NCI-H1092 (cell line): Measurements from ENCODE around the gene SCN9A.
A peak's percentile ranks its signal among the peaks of the same experiment; 100 is the strongest.
"Not testable (repeated sequence)": the region's sequence is repeated elsewhere in the genome, so short reads cannot be mapped to it uniquely, and the experiment has no call there.

Experiments
- DNase-seq: peaks from one replicate; lab custom pipeline; 2025; lab: John Stamatoyannopoulos, UW

SCN9A gene

DNA sequence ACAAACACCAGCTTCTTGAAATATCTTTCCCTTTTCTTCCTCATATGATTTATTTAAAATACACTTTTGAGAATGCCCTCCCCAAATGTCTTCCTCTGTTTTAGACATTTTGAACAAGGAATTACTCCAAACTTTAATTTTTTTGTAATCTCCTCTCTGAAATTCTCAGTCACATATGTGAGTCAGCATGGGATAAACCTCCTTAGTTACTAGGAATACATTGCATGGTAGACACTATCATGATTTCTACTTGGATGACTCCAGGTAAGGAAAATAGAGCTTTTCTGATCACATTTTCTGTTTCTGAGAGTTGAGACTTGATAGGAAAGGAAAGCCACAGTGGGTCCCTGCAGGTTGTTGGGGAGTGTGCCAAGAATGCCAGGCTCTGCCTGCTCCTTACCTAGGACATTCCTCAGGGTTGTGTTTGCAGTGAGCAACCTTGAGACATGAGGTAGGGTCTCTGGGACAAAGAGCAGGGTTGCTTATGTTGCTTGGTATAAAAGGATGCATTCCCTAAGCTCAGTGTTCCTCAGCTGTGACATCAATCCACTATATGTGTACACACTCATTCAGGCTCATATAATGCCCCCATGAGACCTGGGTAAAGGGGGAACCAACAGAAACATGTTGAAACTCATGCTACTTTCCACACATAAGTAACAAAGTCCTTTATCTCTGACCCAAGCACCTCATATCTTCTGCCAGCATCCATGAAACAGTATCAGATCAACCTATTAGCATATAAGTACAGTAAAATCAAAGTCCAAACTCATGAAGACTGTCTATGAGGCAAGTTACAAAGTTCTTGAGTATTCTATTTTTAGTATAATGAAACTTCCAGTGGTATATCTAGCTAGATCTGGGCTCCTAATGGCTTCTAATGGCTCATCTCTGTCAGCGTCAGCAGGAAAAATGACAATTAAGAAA is 135.1 kb downstream of the SCN9A start:
- no peak for DNase-seq

DNA sequence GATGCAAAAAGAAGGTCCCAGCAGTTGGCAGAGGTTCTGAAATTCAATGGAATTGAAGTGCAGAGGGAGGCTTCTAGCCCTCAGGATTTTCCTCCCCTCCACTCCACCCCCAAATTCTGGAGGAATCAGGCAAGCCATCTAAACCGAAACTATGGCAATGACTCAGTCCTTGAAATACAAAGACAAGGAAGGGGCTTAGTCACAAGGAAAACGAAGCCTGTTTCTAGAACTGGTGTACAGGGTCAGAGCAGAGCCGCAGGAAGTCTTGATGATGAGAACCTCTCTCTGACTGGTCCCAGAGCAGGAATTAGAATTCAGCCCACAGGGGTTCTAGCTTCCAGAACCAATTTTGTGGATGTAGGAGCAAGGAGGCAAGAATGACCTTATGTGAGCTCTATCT is 136.2 kb downstream of the SCN9A start:
- no peak for DNase-seq

DNA sequence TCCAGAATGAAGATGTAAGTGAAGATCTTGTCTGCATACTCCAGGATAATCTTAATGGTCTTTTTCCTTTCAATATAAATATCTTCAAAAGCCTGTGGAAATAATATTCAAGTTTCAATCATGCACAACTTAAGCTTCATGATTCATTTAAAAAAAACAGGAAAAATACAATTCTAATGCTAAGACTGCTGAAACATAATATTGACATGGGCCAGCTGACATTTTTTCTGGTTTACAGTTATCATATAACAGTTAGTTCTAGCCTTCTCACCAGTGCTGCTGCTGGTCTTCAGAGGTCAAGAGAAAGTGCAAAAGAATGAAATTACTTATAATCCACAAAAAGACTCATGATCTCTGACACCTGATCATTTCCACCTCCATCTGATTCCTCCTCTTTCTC is 137.6 kb downstream of the SCN9A start:
- no peak for DNase-seq

DNA sequence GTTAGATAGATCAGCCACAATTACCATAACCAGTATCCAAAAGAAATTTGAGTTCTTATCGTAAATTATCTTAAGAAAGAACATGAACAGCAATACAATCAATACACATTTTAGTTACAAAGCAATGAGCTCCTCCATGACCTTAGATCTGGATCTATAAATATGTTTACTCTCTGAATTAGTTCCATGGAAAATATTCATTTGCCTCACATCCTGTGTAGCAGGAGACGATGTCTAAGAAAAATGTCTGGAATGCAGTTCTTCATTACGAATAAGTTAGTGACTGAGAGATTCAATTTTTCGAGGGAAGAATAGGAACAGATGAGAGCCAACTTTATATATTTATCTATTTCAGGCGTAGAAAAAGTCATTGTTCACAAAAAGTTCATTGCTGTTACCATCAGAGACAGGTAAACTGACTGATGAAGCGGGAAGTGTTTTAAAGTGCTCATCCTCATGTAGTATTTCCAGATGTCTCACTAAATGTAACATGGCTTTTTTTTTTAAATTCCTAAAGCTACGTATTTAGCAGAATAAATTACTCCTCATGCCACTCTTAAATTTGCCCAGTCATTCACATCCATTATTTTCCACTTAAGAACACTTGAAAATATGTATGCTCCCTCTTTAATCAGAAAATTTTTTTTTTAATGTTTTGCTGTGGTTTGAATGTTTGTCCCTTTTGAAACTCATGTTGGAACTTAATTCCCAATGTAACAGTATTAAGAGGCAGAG is 141.5 kb downstream of the SCN9A start:
- DNase-seq = no peak

DNA sequence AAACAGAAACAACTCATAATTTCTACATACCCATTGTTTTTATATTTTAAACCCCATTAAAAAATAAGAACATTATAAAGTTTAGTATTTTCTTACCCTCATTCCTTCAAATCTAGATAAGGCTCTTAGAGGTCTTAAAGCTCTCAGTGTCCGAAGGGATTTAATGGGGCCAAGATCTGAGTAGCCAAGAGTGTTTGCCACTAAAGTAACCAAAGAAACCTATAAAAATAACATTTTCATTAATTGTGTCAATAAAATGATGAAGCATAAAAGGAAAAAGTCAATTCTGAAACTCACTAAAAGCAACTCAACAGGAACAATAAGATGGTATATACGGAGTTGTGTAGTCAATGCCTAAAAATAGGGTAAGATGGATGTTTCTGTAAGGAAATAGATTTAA is 142.5 kb downstream of the SCN9A start:
- DNase-seq = no peak

DNA sequence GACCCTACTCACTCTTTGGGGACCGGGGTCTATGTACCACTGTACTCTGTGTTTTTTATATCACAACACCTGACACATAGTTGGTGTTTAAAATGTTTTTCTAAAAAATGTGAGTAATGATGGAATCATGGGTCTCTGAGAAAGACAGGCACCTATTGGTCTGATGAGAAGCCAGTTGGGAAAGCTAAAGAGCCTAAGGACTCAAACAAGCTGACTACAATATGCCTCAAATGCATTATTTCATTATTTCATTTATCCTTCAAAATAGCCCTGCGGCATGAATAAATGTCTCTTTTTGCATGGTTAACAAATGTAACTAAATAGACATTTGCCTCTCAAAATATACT is 145.0 kb downstream of the SCN9A start:
- DNase-seq = no peak

DNA sequence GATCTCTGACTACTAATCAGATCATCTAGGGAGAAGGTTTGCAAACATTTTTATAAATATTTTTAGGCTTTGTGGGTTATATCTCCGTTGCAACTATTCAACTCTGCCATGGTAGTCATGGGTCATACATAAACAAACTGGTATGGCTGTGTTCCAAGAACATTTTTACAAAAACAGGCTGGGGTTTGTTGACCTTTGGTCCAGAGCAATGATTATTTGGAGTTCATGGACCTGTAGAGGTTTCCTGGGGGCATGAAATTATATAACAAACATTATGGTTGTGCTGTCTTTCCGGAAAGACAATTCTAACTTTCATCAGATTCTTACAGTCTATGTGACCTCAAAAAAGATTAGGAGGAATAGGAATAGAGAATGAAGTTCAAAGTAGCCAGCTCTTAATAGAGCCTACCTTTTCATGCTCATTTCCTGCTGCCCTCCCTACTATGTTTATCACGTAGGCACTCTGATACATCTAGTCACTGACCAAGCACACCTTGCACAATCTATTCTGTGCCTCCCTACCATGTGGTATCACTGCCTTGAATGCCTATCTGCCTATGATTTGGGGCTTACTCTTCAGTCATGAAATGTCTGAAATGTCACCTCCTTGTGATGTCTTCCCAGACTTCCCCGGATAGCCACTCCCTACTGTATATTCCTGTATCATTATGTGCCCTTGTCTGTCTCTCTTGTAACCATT is 145.6 kb downstream of the SCN9A start:
- DNase-seq = no peak

DNA sequence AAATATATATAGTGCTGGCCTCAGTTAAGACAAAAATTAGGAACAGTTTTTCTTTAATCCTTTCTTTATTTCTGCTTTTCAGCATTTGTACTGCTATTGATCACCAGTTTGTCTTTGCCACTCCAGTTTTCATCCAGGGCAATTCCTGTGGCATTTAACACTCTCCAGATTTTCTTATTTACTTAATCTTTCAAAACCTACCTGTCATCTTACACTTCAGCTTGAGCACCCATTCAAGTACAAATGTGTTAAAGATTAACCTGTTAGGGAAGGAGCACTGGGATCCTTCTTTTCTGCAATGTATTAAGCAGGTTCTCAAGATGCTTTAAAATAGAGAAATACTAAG is 146.1 kb downstream of the SCN9A start:
- DNase-seq = no peak

DNA sequence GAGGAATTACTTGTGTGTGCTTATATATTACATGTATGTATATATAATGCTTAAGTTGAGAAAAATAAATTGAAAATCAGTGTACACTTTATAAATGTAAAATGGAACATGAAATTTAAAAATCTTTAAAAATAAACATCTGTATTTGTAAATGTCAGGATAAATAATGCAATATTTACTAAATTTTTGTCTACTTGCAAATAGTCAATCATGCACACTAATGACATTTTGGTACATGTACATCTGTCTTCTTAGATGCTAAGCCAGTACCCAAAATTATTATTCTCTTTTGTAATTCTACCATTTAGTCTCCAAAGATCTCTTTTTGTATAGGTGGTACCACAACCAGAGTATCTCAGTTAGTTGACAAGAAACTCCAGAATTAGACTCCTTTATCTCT is 151.5 kb downstream of the SCN9A start:
- no peak for DNase-seq

DNA sequence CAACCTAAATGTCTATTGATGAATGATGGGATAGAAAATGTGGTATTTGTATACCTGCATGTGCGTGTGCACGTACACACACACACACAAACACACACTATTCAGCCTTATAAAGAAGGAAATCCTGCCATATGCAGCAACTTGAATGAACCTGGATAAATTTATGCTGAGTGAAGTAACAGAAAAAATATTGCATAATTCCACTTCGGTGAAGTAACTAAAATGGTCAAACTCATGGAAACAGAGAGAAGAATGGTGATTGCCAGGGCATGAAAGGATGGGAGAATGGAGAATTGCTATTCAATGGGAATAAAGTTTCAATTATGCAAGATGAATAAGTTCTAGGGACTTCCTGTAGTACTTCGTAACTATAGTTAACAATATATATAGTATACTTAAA is 152.4 kb downstream of the SCN9A start:
- DNase-seq = no peak

DNA sequence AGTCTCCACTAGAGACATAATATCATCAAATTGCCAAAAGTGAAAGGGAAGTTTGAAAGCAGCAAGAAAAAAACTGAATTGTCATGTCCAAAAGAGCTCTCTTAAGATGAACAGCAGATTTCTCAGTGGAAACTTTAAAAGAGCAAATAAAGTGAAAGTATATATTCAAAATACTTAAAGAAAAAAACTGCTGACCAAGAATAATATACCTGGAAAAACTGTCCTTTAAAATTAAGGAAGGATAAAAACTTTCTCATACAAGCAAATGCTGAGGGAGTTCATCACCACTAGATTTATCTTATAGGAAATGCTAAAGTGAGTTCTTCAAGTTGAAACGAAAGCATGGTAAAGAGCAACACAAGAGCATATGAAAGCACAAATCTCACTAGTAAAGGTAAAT is 164.7 kb downstream of the SCN9A start:
- DNase-seq = no peak

DNA sequence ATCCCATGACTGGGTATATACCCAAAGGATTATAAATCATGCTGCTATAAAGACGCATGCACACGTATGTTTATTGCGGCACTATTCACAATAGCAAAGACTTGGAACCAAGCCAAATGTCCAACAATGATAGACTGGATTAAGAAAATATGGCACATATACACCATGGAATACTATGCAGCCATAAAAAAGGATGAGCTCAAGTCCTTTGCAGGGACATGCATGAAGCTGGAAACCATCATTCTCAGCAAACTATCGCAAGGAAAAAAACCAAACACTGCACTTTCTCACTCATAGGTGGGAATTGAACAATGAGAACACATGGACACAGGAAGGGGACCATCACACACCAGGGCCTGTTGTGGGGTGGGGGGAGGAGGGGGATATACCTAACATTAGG is 165.8 kb downstream of the SCN9A start:
- not testable (repeated sequence) for DNase-seq

DNA sequence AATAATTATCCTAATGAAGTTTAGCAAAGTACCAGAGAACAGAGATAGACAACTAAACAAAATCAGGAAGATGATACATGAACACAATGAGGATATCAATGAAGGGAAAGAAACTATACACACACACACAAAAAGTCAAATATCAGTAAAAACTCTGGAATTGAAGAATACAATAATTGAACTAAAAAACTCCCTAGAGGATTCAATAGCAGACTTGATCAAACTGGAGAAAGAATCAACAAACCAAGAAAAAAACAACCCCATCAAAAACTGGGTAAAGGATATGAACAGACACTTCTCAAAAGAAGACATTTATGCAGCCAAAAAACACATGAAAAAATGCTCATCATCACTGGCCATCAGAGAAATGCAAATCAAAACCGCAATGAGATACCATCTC is 166.4 kb downstream of the SCN9A start:
- DNase-seq = not testable (repeated sequence)

DNA sequence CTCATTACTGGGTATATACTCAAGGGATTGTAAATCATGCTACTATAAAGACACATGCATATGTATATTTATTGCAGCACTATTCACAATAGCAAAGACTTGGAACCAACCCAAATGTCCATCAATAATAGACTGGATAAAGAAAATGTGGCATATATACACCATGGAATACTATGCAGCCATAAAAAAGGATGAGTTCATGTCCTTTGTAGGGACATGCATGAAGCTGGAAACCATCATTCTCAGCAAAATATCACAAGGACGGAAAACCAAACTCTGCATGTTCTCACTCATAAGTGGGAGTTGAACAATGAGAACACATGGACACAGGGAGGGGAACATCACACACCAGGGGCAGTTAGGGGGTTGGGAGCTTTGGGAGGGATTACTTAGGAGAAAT is 169.6 kb downstream of the SCN9A start:
- DNase-seq = not testable (repeated sequence)

DNA sequence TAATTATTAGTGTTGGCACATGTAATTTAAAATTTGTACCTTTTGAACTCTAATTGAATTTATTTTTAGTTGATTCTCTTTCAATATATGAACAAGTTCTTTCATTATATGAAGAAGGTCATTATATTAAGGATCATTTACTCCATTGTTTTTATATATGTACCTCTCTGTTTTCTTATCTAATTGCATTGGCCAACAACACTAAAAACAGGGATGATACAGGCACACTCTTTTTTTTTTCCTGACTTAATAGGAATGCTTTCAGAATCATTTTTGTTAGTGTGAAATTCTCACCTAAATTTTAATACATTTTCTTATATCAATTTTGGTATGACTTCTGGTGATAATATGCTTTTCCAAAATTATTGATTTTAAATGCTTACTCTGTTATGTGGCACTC is 173.0 kb downstream of the SCN9A start:
- no peak for DNase-seq

DNA sequence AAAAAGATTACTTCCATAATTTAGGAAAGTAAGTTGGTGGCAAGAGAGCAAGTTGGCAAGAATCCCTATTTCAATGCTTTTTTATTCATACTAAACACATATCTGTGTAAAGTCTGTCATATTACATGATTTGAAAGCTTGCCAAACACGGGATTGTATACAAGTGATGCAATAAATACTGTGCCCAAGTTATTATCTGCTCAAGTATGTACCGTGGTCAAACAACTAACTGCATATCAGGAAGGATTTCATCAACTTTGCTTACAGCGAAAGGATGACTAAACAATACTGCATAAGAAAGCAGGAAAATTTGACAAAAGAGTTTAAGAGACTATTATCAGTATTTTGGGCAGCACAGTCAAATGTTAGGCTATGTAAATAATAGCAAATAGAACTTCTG is 178.3 kb downstream of the SCN9A start:
- DNase-seq = no peak

DNA sequence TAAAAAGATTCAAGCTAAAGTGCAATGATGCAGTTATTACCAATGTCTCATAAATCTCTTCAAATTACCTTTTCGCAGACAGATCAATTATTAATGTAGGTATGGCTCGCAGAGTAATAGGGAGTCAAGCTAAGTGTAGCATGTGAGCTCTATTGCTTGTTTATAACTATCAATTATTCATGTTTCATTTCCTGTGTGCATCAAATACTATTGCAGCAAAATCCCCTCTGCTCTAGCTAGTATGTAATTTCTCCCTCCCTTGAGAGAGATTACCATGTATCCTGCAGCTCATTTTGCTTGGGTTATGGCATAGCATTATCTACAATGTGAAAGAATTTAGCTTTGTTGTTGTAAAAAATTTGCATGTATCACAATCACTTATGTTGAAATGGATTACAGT is 182.3 kb downstream of the SCN9A start:
- DNase-seq = no peak

DNA sequence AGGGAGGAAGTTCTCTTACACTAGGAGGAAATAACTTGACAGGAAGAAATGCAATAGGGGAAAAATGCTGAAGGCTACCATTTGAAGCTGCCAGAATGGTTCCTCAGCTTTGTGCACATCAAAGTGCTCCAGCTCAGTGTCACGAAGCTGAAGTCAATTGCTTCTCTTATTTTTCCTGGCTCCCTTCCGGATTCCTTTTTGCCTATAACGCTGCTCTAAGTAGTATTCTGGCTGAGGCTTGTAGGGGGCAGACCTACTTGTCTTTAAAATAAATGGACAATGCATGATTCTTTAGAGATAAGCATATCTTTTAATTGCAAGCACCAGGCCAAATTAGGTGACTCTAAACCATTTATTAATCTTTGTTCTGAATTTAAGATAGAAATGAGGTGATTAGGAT is 187.7 kb downstream of the SCN9A start:
- no peak for DNase-seq

DNA sequence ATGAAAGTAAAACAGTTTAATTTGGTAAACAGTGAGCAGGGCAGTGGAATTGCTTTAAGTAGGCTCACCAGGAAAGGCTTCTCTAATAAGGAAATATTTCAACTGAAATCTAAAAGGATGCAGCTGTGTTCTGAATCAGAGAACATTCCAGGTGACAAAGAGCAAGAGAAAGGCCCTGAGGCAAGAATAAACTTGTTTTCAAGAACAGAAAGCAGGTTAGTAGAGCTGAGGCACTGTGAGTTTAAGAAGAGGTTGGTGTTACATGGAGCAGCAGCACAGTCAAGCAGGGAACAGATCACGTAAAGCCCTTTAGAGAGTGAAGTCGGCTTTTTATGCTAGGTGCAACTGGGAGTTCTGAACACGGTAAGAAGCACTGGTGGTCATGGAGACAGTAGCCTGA is 191.0 kb downstream of the SCN9A start:
- DNase-seq = no peak

DNA sequence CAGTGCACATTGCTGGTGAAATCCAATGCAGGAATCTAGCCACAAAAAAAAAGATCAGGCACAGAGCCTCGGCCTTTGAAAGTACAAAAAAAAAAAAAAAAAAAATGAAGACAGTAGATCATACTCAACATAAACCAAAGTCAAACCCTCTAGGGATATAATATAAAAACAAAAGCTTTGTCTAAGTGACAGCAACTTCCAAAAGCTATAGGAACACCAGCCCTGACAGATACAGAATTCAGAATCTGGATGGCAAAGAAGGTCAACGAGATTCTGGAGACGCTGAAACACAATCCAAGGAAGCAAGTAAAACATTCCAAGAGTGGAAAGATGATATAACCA is 194.0 kb downstream of the SCN9A start:
- no peak for DNase-seq

DNA sequence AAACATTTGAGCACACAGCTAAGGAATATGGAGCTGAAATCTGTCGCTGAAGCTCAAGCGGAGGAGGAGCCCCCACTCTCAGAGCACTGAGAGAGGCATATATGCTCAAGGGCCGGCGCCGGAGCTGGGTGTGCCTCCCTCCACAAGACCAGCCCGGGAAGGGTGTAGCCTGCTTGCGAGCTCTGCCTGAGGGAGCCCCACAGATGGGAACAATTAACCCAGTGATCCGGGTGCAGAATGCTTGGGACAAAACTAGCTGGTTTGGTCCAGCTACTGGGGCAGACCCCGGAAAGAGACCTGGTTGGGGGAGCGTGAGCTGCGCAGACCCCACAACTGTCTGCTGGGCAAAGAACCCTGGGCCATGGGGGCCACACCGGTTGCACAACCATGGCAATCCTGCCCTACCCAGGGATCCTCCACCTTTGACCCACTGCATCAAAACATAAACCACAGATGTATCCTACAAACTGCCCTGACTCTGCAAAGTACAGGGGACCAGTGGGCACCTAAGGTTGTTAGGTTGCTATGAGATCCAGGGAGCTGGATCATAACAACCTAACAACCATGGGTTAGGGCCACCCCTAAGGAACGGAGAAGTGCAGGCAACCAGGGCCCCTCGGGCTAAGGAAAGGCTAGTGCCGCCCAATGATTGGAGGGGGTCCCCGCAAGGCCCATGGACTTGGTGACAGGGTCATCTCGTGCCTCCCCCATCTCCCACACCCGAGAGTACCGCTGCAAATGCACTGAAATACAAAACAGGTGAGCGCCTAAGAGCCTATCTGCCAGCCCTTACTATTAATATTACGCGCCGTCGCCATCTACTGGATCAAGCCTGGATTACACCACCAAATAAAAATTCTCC is 194.6 kb downstream of the SCN9A start:
- peak; percentile 27 for DNase-seq

DNA sequence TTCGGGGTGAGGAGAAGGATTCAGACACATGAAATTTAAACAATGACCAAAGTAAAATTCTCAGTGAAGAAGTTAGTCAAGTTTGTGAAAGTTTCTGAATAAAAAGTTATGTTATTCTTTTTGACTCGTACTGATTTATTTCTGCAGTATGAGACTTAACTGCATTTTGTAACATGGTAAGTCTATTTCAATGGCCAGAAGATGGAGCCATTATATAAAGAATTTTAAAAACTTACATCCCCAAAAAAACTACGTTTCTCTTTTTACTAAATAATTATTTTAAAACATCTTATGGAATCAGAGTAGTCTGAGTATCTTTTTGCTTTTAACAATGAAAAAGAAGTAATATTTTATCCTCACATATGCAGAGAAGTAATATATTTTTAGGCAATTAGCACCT is 196.5 kb downstream of the SCN9A start:
- DNase-seq = no peak
